HUDEP-2 (cell line): Measurements from ENCODE around the gene SAPCD1.
A peak's percentile ranks its signal among the peaks of the same experiment; 100 is the strongest.

Experiments used
- DNase-seq, 76 experiments: peaks; one replicate each; lab custom pipeline; 2025; ENCODE audit not compliant: unreplicated experiment in 76 of 76; lab: John Stamatoyannopoulos, UW

Gene SAPCD1

GRCh38 chr6:31728767-31729514, 33.5 kb upstream of the SAPCD1 start, which contains the start of gene DDAH2:
TSS of gene DDAH2 (minus strand) at chr6:31729299. CDS start at chr6:31729161, 138 bp downstream.
- DNase-seq = peak in 2 of 76 experiments; percentile 46 to 96

- peak in 73 of 76 experiments; percentile 39 to 99 (median 79) for DNase-seq
Measured at GRCh38 chr6:31729515-31729978, 32.9 kb upstream of the SAPCD1 start.

DNA sequence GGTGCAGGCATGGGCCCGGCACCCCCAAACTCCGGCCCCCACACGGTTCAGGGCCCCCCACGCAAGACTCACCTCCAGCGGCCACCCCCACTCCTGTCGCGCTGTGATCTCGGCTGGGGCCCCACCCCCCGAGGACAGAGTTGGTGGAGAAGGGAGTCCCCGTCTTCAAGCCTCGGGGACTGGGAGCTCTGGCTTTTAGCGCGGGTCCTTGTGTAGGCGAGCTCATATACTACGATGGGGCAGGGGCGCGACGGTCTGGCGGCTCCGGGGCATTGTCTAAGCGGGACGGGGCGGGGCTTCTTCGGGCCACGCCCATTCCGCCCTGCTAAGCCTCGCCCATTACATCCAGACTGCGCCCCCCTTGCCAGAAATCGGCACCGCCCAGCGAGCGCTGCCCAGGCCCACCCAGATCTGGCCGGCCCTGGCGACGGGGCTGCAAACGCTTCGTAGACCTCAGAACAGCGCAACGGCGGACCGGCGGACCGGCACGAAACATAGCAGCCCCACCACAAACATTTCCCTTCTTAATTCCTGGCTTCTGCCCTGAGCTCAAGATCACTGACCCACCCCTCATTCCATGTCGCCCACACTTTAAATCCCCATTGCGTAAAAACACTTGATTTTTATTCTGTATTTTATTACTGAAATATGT, 32.4 kb upstream of the SAPCD1 start:
- peak in 60 of 76 experiments; percentile 15 to 99 (median 62) for DNase-seq

GRCh38 chr6:31730631-31731086, 31.8 kb upstream of the SAPCD1 start:
- DNase-seq = no peak

- no peak for DNase-seq
Measured at GRCh38 chr6:31732029-31732428, 30.4 kb upstream of the SAPCD1 start.

- no peak for DNase-seq
Measured at GRCh38 chr6:31733734-31734133, 28.7 kb upstream of the SAPCD1 start.

DNA sequence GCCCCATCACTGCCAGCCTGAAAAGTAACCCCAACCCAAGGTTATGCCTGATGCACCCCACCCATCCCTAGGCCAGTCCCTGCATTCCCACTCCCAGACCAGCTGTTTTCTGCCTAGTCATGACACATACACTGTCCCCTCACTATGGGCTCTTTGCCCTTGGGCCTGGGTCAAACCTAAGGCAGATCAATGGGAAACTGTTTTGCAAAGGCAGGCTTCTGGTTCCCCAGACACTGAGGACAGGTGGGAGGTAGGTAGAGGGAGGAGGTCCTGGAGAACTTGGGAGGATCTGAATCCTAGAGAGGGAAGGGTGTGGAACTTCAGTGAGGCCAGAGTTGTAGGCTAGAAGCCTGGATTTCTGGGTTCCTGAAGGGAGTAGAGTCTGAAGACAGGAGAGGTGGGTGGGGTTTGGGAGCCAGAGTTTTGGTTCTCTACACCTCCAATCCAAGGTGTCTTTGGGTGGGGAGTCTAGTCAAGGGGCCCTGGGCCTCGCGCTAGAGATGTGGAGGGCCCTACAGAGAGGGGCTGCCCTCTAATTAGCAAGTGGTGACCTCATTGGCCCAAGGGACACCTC, 28.1 kb upstream of the SAPCD1 start:
- no peak for DNase-seq

GRCh38 chr6:31734821-31735406, 27.5 kb upstream of the SAPCD1 start:
- DNase-seq = peak in 40 of 76 experiments; percentile 13 to 71 (median 43)

- peak in 72 of 76 experiments; percentile 31 to 91 (median 74) for DNase-seq
Measured at GRCh38 chr6:31736021-31736767, 26.3 kb upstream of the SAPCD1 start, which contains the start of gene CLIC1. TSS of gene CLIC1 (minus strand) at chr6:31736530. CDS start at chr6:31736300, 230 bp downstream.

DNA sequence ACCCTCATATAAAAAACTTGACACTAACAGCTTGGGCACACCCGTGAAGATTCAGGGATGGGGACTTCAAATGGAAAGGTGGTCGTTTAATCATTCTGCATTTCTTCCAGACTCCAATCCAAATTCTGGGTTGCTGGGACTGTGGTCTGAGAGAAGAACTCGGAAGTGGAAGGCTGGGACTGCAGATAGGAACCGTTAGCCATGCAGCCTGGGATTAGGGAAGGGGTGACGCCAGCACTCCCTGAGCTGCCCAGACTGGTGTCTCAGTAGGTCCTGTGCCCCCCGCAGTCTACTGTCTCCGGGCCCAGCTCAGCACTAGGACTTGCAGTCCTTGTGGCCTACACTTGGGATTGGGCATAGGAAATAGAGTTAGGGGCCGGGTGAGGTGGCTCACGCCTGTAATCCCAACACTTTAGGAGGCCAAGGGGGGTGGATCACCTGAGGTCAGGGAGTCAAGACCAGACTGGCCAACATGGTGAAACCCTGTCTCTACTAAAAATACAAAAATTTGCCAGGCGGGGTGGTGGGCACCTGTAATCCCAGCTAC, 25.6 kb upstream of the SAPCD1 start:
- no peak for DNase-seq

DNA sequence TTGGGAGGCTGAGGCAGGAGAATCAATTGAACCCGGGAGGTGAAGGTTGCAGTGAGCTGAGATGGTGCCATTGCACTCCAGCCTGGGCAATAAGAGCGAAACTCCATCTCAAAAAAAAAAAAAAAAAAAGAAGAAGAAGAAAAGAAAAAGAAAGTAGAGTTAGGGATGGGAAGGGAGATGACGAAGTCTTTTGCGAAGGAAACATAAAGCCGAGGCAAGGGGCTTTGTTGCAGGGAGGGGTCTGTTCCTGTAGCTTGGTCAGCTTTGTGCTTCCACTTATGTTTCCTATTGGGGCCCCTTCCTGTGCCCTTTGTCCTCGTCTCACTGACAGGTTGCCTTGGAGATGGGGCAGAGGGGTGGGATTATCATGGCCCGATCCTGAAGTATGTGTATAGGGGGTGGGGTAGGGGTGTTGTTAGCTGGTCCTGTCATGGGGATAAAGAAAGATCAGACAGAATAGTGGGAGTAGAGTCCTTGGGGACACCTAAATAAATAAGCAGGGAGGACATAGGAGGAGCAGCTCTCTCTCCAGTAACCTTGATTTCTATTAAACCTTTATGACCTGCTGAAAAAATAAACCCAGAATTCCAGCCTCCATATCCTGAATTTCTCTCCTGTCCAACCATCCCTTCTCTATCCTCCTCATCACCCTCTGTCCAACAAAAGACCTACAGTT, 25.0 kb upstream of the SAPCD1 start:
- DNase-seq = peak in 4 of 76 experiments; percentile 20 to 41 (median 30)

- DNase-seq = peak in 71 of 76 experiments; percentile 25 to 89 (median 64)
Measured at GRCh38 chr6:31737991-31738979, 24.2 kb upstream of the SAPCD1 start.

DNA sequence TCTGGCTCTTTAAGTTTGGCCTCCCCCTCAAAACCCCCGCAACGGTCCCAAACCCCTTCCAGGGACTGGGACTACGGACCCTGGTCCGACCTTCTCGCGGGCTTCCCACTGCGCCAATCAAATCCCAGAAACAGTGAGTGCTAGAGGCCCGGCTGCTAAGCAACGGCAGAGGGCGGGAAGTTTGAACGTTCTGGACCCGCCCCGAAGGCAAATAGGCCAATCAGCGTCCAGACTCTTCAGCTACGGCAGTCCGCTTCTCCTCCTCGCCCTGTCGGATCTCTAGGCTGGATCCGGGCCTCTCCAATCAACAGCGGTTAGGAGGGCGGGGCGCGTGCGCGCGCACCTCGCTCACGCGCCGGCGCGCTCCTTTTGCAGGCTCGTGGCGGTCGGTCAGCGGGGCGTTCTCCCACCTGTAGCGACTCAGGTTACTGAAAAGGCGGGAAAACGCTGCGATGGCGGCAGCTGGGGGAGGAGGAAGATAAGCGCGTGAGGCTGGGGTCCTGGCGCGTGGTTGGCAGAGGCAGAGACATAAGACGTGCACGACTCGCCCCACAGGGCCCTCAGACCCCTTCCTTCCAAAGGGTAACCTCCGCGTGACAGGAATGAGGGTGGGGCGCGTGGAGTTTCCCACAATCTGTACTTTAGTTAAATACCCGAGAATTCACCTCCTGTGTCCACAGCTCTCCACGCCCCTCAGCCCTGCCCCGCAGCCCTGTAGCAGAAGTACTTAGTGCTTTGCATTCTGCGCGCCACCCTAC, 22.6 kb upstream of the SAPCD1 start, which contains the start of gene MSH5:
Gene MSH5 (plus strand): TSS at position 367 of the 758 bp plus-strand sequence. CDS start 462 bp downstream, outside the sequence.
- DNase-seq = peak; percentile 84 to 100 (median 99)

DNA sequence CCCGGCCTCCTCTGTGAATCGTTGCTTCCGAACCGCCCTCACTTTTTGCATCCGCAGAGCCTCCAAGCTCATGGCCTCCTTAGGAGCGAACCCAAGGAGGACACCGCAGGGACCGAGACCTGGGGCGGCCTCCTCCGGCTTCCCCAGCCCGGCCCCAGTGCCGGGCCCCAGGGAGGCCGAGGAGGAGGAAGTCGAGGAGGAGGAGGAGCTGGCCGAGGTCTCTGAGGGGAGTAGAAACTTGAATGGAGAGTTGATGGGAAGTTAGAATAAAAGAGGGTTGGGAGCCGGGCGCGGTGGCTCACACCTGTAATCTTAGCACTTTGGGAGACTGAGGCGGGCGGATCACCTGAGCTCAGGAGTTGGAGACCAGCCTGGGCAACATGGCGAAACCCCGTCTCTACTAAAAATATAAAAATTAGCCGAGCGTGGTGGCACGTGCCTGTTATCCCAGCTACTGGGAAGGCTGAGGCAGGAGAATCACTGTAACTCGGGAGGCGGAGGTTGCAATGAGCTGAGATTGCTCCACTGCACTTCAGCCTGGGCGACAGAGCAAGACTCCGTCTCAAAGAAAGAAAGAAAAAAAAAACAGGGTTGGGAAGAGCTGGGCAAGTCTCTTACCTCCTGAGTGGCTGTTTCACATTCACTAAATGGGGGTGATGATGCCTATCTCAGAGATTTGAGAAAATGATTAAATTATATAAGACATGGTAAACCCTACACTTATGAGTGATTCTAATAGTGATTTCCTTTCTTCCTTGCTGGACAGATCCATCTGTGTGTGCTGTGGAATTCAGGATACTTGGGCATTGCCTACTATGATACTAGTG, 21.8 kb upstream of the SAPCD1 start:
- peak in 12 of 76 experiments; percentile 26 to 66 (median 47) for DNase-seq

GRCh38 chr6:31741815-31742214, 20.6 kb upstream of the SAPCD1 start:
- no peak for DNase-seq

GRCh38 chr6:31742894-31743293, 19.6 kb upstream of the SAPCD1 start:
- no peak for DNase-seq
